Gastroesophageal sphincter (tissue), 4 donors: Measurements from ENCODE around the gene NDUFS8. TPM values are rescaled to one million over a fixed set of nuclear protein-coding genes. Genes with fewer than 3 reads are reported as not detected.

Experiments
- ATAC-seq: fragments of 150-250 bp; one replicate; pipeline ENCODE4 v1.9.1; 2016; ENCODE audit warnings: mild to moderate bottlenecking, moderate library complexity
- H3K27ac ChIP-seq, 4 donors: fragments of 200-600 bp; sonication (generic) in 3 of 4; 1 replicate in 3 of 4; 2 replicates in 1 of 4; pipeline ENCODE4 v1.5.1; 2016 to 2019
- H3K27me3 ChIP-seq: fragments of 200-600 bp; sonication (generic); one replicate; pipeline ENCODE4 v1.5.1; 2019
- H3K36me3 ChIP-seq, 2 donors: fragments of 200-600 bp; sonication (generic); one replicate each; pipeline ENCODE4 v1.5.1; 2019; ENCODE audit warnings: control low read depth in 1 of 2
- H3K4me1 ChIP-seq, 3 donors: fragments of 200-600 bp; sonication (generic); 1 replicate in 2 of 3; 2 replicates in 1 of 3; pipeline ENCODE4 v1.5.1; 2016 to 2019; ENCODE audit warnings: control low read depth in 2 of 3
- H3K4me3 ChIP-seq, 2 donors: fragments of 200-600 bp; sonication (generic); one replicate each; pipeline ENCODE4 v1.5.1; 2019; ENCODE audit warnings: mild to moderate bottlenecking in 1 of 2, moderate library complexity in 1 of 2
- H3K9me3 ChIP-seq, 3 donors: fragments of 200-600 bp; sonication (generic); one replicate each; pipeline ENCODE4 v1.5.1; 2017 to 2019; ENCODE audit warnings: control low read depth in 2 of 3
- CTCF ChIP-seq, 4 experiments: fragments of 200-600 bp in 2 of 4; fragments of 450-650 bp in 2 of 4; sonication (generic) in 1 of 4; IDR thresholded peaks; one replicate each; pipeline ENCODE4 v1.5.1; 2017 to 2019; ENCODE audit warnings: antibody characterized with exemption in 4 of 4, mild to moderate bottlenecking in 2 of 4, moderate library complexity in 2 of 4
- EP300 ChIP-seq: sonication (generic); formaldehyde crosslinking; IDR thresholded peaks from one replicate; pipeline ENCODE4 v1.6.1; 2017; ENCODE audit warnings: antibody characterized with exemption, mild to moderate bottlenecking
- POLR2A ChIP-seq, 2 donors: fragments of 450-650 bp; IDR thresholded peaks; one replicate each; pipeline ENCODE4 v1.6.1; 2017; ENCODE audit warnings: antibody characterized with exemption in 2 of 2, mild to moderate bottlenecking in 2 of 2, moderate library complexity in 1 of 2
- POLR2AphosphoS5 ChIP-seq: sonication (generic); formaldehyde crosslinking; IDR thresholded peaks from one replicate; pipeline ENCODE4 v1.6.1; 2017; ENCODE audit warnings: antibody characterized with exemption
- WGBS, 2 donors: methylation state at CpG; one replicate each; pipeline ENCODE4 v1.1.5; 2018; ENCODE audit warnings: low coverage in 1 of 2; 5-methylcytosine and 5-hydroxymethylcytosine counted together
- total RNA-seq, 4 donors: library from RNA; depleted of rRNA; stranded (reverse); fragments of >200 nt; gene quantifications; one replicate each; pipeline ENCODE4 v1.1.0, GENCODE V29; 2016

Gene NDUFS8
- total RNA-seq, 4 donors from 2014 or later, result 145 to 203 (median 159) TPM

GRCh38 chr11:68020575-68020974 lies 9.9 kb upstream of the NDUFS8 start:
- no peak overlapping the region for H3K27ac ChIP-seq
- peaks cover 0 to 43% of the 10 kb centered on the region in 2 donors for H3K36me3 ChIP-seq
- TF ChIP-seq CTCF (IDR thresholded peaks at IDR 0.05) (peak in 2 of 4 experiments; percentile 15 to 26), POLR2AphosphoS5 (no peak)
- no peak overlapping the region for H3K4me3 ChIP-seq
- WGBS, 2 donors, result 45 to 100% methylated on average over 1 to 2 of the region's 11 CpGs
- peak; percentile 35 for ATAC-seq
- peaks cover 0 to 11% (median 3%) of the 10 kb centered on the region in 3 donors for H3K4me1 ChIP-seq
- no peaks in the 10 kb centered on the region for H3K27me3 ChIP-seq
- peaks cover 0 to 9% (median 0%) of the 10 kb centered on the region in 3 donors for H3K9me3 ChIP-seq

GRCh38 chr11:68021167-68021787 lies 9.2 kb upstream of the NDUFS8 start:
- 84% methylated on average over 10 of the region's 27 CpGs; no CpG with 5 or more reads in 1 of the 2 donors for WGBS, 2 donors
- Histone ChIP-seq H3K36me3 (peaks cover 0 to 47% of the 10 kb centered on the region in 2 donors), H3K4me3 (no peak overlapping the region), H3K9me3 (peaks cover 0 to 9% (median 0%) of the 10 kb centered on the region in 3 donors), H3K27ac (no peak overlapping the region), H3K27me3 (no peaks in the 10 kb centered on the region), H3K4me1 (peaks cover 0 to 11% (median 3%) of the 10 kb centered on the region in 3 donors)
- ATAC-seq, result no peak
- TF ChIP-seq POLR2AphosphoS5 (no peak), EP300 (no peak), POLR2A (IDR thresholded peaks at IDR 0.05) (no peak), CTCF (IDR thresholded peaks at IDR 0.05) (no peak)

- Histone ChIP-seq H3K4me3 (no peak overlapping the region), H3K9me3 (peaks cover 0 to 9% (median 0%) of the 10 kb centered on the region in 3 donors), H3K27ac (no peak overlapping the region), H3K4me1 (peaks cover 0 to 2% (median 0%) of the 10 kb centered on the region in 3 donors), H3K27me3 (no peaks in the 10 kb centered on the region), H3K36me3 (peaks cover 0 to 48% of the 10 kb centered on the region in 2 donors)
- no peak for ATAC-seq
- TF ChIP-seq POLR2AphosphoS5 (no peak), CTCF (IDR thresholded peaks at IDR 0.05) (no peak), POLR2A (IDR thresholded peaks at IDR 0.05) (no peak), EP300 (no peak)
- WGBS, 2 donors, result 100% methylated on average over 1 of the region's 13 CpGs; no CpG with 5 or more reads in 1 of the 2 donors
Observed at GRCh38 chr11:68022531-68022930, 8.0 kb upstream of the NDUFS8 start.

DNA sequence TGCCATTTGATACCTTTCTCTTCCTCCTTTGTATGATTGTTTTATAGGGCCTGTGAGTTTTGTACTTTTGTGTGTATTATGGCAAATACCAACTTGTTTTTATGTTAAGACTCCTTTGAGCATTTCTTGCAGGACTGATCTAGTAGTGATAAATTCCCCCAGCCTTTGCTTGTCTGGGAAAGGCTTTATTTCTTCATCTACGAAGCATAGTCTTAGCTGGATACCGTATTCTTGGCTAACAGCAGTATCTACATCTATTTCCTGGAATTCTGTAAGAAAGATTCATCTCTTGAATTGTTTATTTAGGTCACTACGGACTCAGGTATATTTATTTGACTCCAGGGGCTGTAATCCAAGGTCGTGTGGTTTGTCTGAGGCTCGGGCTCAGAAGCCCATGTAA lies 6.0 kb upstream of the NDUFS8 start:
- H3K9me3 ChIP-seq, result peaks cover 0 to 9% (median 0%) of the 10 kb centered on the region in 3 donors
- TF ChIP-seq POLR2AphosphoS5 (no peak), POLR2A (IDR thresholded peaks at IDR 0.05) (no peak), EP300 (no peak), CTCF (IDR thresholded peaks at IDR 0.05) (no peak)
- no peak overlapping the region for H3K4me3 ChIP-seq
- ATAC-seq, result no peak
- no peak overlapping the region for H3K27ac ChIP-seq
- H3K4me1 ChIP-seq, result peaks cover 0 to 4% (median 2%) of the 10 kb centered on the region in 3 donors
- WGBS, 2 donors, result 76 to 88% methylated on average over 2 to 4 of the region's 5 CpGs
- H3K27me3 ChIP-seq, result no peaks in the 10 kb centered on the region
- H3K36me3 ChIP-seq, result peaks cover 0 to 51% of the 10 kb centered on the region in 2 donors

- peaks cover 0 to 10% (median 5%) of the 10 kb centered on the region in 3 donors for H3K4me1 ChIP-seq
- H3K9me3 ChIP-seq, result peaks cover 0 to 9% (median 0%) of the 10 kb centered on the region in 3 donors
- H3K4me3 ChIP-seq, result no peak overlapping the region
- no peak overlapping the region for H3K27ac ChIP-seq
- no peak for ATAC-seq
- WGBS, 2 donors, result 60 to 86% methylated on average over 2 to 3 of the region's 5 CpGs
- no peaks in the 10 kb centered on the region for H3K27me3 ChIP-seq
- TF ChIP-seq POLR2AphosphoS5 (no peak), POLR2A (IDR thresholded peaks at IDR 0.05) (no peak), CTCF (IDR thresholded peaks at IDR 0.05) (no peak), EP300 (no peak)
- H3K36me3 ChIP-seq, result peaks cover 0 to 48% of the 10 kb centered on the region in 2 donors
Observed at GRCh38 chr11:68025047-68025446, 5.4 kb upstream of the NDUFS8 start.
